ENCODE data around the gene RNF149.
"Not testable (repeated sequence)": the region's sequence is repeated elsewhere in the genome, so short reads cannot be mapped to it uniquely, and the experiment has no call there.

Gene RNF149

GRCh38 chr2:101308432-101309210, at the start of gene RNF149:
Gene RNF149 (minus strand): TSS chr2:101308701. CDS start chr2:101308588, 113 bp downstream.
- DNase-seq (ENCODE audit: low read depth in 2 of 2): peak; percentile 82 to 88

- DNase-seq (ENCODE audit: low read depth in 2 of 2): no peak
Measured at GRCh38 chr2:101357376-101357775, 48.9 kb upstream of the RNF149 start.

- DNase-seq (ENCODE audit: low read depth in 2 of 2): no peak
Measured at GRCh38 chr2:101356521-101356920, 48.0 kb upstream of the RNF149 start.

- DNase-seq (ENCODE audit: low read depth in 2 of 2): no peak
Measured at GRCh38 chr2:101356055-101356454, 47.6 kb upstream of the RNF149 start.

GRCh38 chr2:101355401-101356054, 47.0 kb upstream of the RNF149 start:
- no peak for DNase-seq (ENCODE audit: low read depth in 2 of 2)

GRCh38 chr2:101354420-101355311, 46.2 kb upstream of the RNF149 start:
- DNase-seq (ENCODE audit: low read depth in 2 of 2): no peak

GRCh38 chr2:101352631-101353030, 44.1 kb upstream of the RNF149 start:
- not testable (repeated sequence) for DNase-seq (ENCODE audit: low read depth in 2 of 2)

GRCh38 chr2:101351207-101351606, 42.7 kb upstream of the RNF149 start:
- DNase-seq (ENCODE audit: low read depth in 2 of 2): no peak

GRCh38 chr2:101349893-101350662, 41.6 kb upstream of the RNF149 start:
- no peak for DNase-seq (ENCODE audit: low read depth in 2 of 2)

- no peak for DNase-seq (ENCODE audit: low read depth in 2 of 2)
Measured at GRCh38 chr2:101348883-101349282, 40.4 kb upstream of the RNF149 start.

- DNase-seq (ENCODE audit: low read depth in 2 of 2): no peak
Measured at GRCh38 chr2:101346909-101347308, 38.4 kb upstream of the RNF149 start.

- DNase-seq (ENCODE audit: low read depth in 2 of 2): no peak
Measured at GRCh38 chr2:101344137-101344536, 35.6 kb upstream of the RNF149 start.

GRCh38 chr2:101342625-101343008, 34.1 kb upstream of the RNF149 start:
- no peak for DNase-seq (ENCODE audit: low read depth in 2 of 2)

- peak; percentile 69 to 82 for DNase-seq (ENCODE audit: low read depth in 2 of 2)
Measured at GRCh38 chr2:101341901-101342624, 33.6 kb upstream of the RNF149 start.

- DNase-seq (ENCODE audit: low read depth in 2 of 2): peak in 1 of 2 donors; percentile 36
Measured at GRCh38 chr2:101341421-101341820, 32.9 kb upstream of the RNF149 start.

GRCh38 chr2:101340141-101340551, 31.6 kb upstream of the RNF149 start:
- no peak for DNase-seq (ENCODE audit: low read depth in 2 of 2)

GRCh38 chr2:101339266-101339880, 30.9 kb upstream of the RNF149 start:
- no peak for DNase-seq (ENCODE audit: low read depth in 2 of 2)

GRCh38 chr2:101337877-101338276, 29.4 kb upstream of the RNF149 start:
- no peak for DNase-seq (ENCODE audit: low read depth in 2 of 2)

- no peak for DNase-seq (ENCODE audit: low read depth in 2 of 2)
Measured at GRCh38 chr2:101332885-101333766, 24.6 kb upstream of the RNF149 start.

Measured in stimulated activated CD4-positive, alpha-beta T cell treated with anti-CD3 and anti-CD28 coated beads, Interleukin-4, amount 100 ng/mL, for 48 hours (primary cell).